Activated T-cell treated with anti-CD3 and anti-CD28 coated beads, Interleukin-2, amount 50 U/mL, for 4 hours (primary cell): ENCODE results near the gene SNAP23. TPM values are rescaled to one million over a fixed set of nuclear protein-coding genes. Genes with fewer than 3 reads are reported as not detected.

Source experiments
- ATAC-seq, 2 donors: fragments of 200-7000 bp; cut with Tn5 transposase; one replicate each; pipeline ENCODE4 v1.10.0; 2021
- DNase-seq: peaks from one replicate; pipeline ENCODE4 v3.0.0-alpha.2; 2020
- H3K27me3 Mint-ChIP-seq: one replicate; pipeline ENCODE4 v1.8.0; 2021; ENCODE audit warnings: low read depth, mixed read lengths
- H3K36me3 Mint-ChIP-seq: one replicate; pipeline ENCODE4 v1.8.0; 2022; ENCODE audit warnings: mixed read lengths; ENCODE audit not compliant: insufficient read depth
- H3K4me1 Mint-ChIP-seq: one replicate; pipeline ENCODE4 v1.8.0; 2021; ENCODE audit warnings: low read depth, mixed read lengths
- H3K4me3 Mint-ChIP-seq: one replicate; pipeline ENCODE4 v1.8.0; 2021; ENCODE audit warnings: mild to moderate bottlenecking, moderate library complexity, mixed read lengths
- H3K9me3 Mint-ChIP-seq: one replicate; pipeline ENCODE4 v1.8.0; 2021; ENCODE audit warnings: mixed read lengths
- total RNA-seq, 3 donors: library from RNA; stranded (reverse); gene quantifications; one replicate each; pipeline ENCODE4 v1.2.1, GENCODE V29; 2021

Gene SNAP23
- total RNA-seq, 3 donors from 2014 or later, result 40.2 to 49.6 (median 45.5) TPM

DNA sequence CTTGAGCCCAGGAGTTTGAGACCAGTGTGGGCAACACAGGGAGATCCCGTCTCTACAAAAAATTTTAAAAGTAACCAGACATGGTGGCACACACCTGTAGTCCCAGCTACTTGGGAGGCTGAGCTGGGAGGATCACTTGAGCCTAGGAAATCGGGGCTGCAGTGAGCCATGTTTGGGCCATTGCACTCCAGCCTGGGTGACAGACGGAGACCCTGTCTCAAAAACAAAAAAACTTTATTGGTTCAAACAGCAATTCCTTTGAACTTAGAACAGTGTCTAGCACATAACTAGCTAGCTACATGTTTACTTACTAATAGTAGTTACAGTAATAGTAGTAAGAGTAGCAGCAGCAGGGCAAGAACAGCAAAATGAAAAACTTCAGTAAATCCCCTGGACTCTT, 63.3 kb downstream of the SNAP23 start:
- Mint-ChIP-seq H3K9me3 (no peaks in the 10 kb centered on the region), H3K4me3 (no peak overlapping the region), H3K27me3 (no peaks in the 10 kb centered on the region), H3K4me1 (peaks cover 7% of the 10 kb centered on the region), H3K36me3 (peaks cover 12% of the 10 kb centered on the region)
- ATAC-seq (no peak), DNase-seq (no peak)

- Mint-ChIP-seq H3K36me3 (no peaks in the 10 kb centered on the region), H3K4me1 (peaks cover 12% of the 10 kb centered on the region), H3K9me3 (no peaks in the 10 kb centered on the region), H3K4me3 (peak within 1 kb of the TSS; percentile 92), H3K27me3 (peaks cover 7% of the 10 kb centered on the region)
- ATAC-seq (peak; percentile 94 to 95), DNase-seq (peak; percentile 91)
Measured at GRCh38 chr15:42575188-42576039, 80.0 kb downstream of the SNAP23 start, which contains the start of gene STARD9. TSS of gene STARD9 (plus strand) at chr15:42575606. CDS start at chr15:42575716, 110 bp downstream.

DNA sequence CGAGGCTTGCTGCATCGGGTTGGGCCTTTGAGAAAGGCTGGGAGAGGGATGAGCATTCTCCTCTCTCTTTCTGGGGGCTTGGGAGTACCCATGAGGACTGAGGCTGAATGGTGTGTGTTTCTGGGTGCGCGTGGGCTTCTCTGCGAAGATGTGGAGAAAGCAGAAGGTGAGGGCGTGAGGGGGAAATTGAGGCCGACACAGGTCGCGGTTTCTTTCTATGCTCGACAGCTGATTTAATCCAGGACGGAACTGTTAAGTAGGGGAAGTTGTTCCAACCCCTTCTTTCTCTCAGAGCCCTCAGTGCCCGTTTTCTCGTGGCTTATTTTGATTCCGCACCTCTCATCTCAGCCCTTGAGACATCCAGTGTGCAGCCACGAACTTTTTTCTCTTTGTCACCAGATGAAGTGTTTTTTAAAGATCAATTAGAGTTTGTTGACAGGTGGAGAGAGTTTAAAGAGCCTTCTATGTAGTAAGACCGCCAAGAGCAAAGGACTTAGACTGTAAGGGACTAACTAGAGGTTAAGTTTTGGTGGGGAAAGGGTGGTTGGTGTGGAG, 80.7 kb downstream of the SNAP23 start:
- Mint-ChIP-seq H3K9me3 (no peaks in the 10 kb centered on the region), H3K36me3 (no peaks in the 10 kb centered on the region), H3K4me3 (peak overlapping the region; percentile 92), H3K4me1 (peaks cover 17% of the 10 kb centered on the region), H3K27me3 (peaks cover 7% of the 10 kb centered on the region)
- DNase-seq (no peak), ATAC-seq (peak in 1 of 2 donors; percentile 0)

DNA sequence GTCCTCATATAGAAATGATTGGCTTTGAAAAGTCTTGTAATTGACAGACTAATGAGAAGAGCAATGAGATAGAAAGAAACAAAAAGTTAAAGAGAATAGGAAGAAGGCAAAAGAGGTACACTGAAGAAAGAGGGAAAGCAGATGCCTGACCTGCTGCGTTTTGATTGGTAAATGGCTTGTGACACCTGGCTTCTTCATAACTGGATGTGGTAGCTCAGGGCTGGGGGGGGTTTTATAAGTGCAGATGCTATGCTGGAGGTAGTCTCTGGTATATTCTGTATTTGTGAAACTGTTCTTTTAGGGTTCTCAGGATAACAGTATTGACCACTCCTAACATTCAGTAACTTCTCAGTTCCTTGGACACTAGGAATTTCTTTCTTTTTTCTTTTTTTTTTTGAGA, 81.3 kb downstream of the SNAP23 start:
- ATAC-seq, result no peak
- peak overlapping the region; percentile 92 for H3K4me3 Mint-ChIP-seq
- H3K36me3 Mint-ChIP-seq, result no peaks in the 10 kb centered on the region
- no peak for DNase-seq
- H3K27me3 Mint-ChIP-seq, result peaks cover 7% of the 10 kb centered on the region
- H3K4me1 Mint-ChIP-seq, result peaks cover 24% of the 10 kb centered on the region
- no peaks in the 10 kb centered on the region for H3K9me3 Mint-ChIP-seq

DNA sequence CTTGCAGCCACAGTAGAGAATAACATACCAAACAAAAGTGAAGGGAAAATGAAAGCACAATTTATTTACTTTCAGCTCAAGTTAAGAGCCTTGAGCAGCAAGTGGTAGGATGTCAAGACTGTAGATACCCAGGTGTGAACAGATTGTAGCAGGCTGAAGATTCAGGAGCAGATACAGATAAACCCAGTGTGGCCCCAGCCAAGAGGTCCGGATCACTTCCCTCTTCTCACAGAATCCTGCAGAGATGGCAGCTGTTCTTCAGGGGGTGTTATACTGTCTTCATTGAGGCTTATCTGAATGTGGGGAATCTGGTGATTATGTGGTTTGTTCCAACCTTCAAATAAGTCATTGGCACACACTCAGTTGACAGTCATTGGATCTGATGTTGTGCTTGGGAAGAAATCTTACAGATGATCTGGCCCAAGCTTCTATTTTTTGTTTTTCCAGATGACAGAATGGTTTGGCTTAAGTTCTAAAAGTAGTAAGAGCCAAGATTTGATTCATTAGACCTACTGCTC, 82.1 kb downstream of the SNAP23 start:
- peaks cover 7% of the 10 kb centered on the region for H3K27me3 Mint-ChIP-seq
- ATAC-seq (no peak), DNase-seq (no peak)
- no peaks in the 10 kb centered on the region for H3K9me3 Mint-ChIP-seq
- peaks cover 25% of the 10 kb centered on the region for H3K4me1 Mint-ChIP-seq
- no peaks in the 10 kb centered on the region for H3K36me3 Mint-ChIP-seq
- H3K4me3 Mint-ChIP-seq, result no peak overlapping the region

- Mint-ChIP-seq H3K27me3 (peaks cover 7% of the 10 kb centered on the region), H3K36me3 (no peaks in the 10 kb centered on the region), H3K4me1 (peaks cover 25% of the 10 kb centered on the region), H3K9me3 (no peaks in the 10 kb centered on the region), H3K4me3 (no peak overlapping the region)
- DNase-seq (no peak), ATAC-seq (no peak)
Measured at GRCh38 chr15:42578984-42579537, 83.6 kb downstream of the SNAP23 start.

- Mint-ChIP-seq H3K4me1 (peaks cover 17% of the 10 kb centered on the region), H3K36me3 (no peaks in the 10 kb centered on the region), H3K4me3 (peak overlapping the region; percentile 87), H3K27me3 (peaks cover 6% of the 10 kb centered on the region), H3K9me3 (no peaks in the 10 kb centered on the region)
- peak; percentile 70 for DNase-seq
- peak; percentile 99 for ATAC-seq
Measured at GRCh38 chr15:42581272-42581730, 85.9 kb downstream of the SNAP23 start.

Other genes starting within 250 kb of the SNAP23 start
- gene GANC, start 222.4 kb upstream of the SNAP23 start, total RNA-seq, result 10 to 100 TPM in 1 of 3 donors, 1 to 10 TPM in 2; 7.1 to 10.7 (median 8.0) TPM
- 10 to 100 TPM; 47.1 to 57.0 (median 56.4) TPM for gene TMEM87A, start 222.2 kb upstream of the SNAP23 start, total RNA-seq
- gene CAPN3, start 136.1 kb upstream of the SNAP23 start, total RNA-seq, result 1 to 10 TPM in 2 of 3 donors, under 1 TPM in 1; 0.33 to 1.9 (median 1.5) TPM
- gene ZNF106, start 4.5 kb upstream of the SNAP23 start, total RNA-seq, result 10 to 100 TPM; 40.9 to 42.5 (median 41.4) TPM
- gene LRRC57, start 53.2 kb downstream of the SNAP23 start, total RNA-seq, result 10 to 100 TPM; 13.6 to 17.0 (median 15.8) TPM
- 10 to 100 TPM; 41.6 to 48.8 (median 44.4) TPM for gene HAUS2, start 53.2 kb downstream of the SNAP23 start, total RNA-seq
- gene STARD9, start 80.0 kb downstream of the SNAP23 start, total RNA-seq, result 1 to 10 TPM; 1.9 to 3.6 (median 3.0) TPM
- 10 to 100 TPM; 12.8 to 17.1 (median 13.7) TPM for gene CDAN1, start 241.5 kb downstream of the SNAP23 start, total RNA-seq